Measurements from ENCODE around the gene FLACC1. TPM values are rescaled to one million over a fixed set of nuclear protein-coding genes. Genes with fewer than 3 reads are reported as not detected.

The FLACC1 gene
- total and polyA plus RNA-seq, 8 donors, result 1.5 to 5.1 (median 3.1) TPM

- Histone ChIP-seq H3K4me1 (no peaks in the 10 kb centered on the region), H3K27me3 (no peaks in the 10 kb centered on the region), H3K9me3 (no peaks in the 10 kb centered on the region), H3K27ac (no peak overlapping the region), H3K36me3 (peaks cover 0 to 15% of the 10 kb centered on the region in 2 donors), H3K4me3 (no peak overlapping the region)
- TF ChIP-seq, protein P1, sequence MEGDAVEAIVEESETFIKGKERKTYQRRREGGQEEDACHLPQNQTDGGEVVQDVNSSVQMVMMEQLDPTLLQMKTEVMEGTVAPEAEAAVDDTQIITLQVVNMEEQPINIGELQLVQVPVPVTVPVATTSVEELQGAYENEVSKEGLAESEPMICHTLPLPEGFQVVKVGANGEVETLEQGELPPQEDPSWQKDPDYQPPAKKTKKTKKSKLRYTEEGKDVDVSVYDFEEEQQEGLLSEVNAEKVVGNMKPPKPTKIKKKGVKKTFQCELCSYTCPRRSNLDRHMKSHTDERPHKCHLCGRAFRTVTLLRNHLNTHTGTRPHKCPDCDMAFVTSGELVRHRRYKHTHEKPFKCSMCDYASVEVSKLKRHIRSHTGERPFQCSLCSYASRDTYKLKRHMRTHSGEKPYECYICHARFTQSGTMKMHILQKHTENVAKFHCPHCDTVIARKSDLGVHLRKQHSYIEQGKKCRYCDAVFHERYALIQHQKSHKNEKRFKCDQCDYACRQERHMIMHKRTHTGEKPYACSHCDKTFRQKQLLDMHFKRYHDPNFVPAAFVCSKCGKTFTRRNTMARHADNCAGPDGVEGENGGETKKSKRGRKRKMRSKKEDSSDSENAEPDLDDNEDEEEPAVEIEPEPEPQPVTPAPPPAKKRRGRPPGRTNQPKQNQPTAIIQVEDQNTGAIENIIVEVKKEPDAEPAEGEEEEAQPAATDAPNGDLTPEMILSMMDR (IDR thresholded peaks at IDR 0.05), result no peak
- intact Hi-C loops (cut with DNase I), result no loop called here
- ATAC-seq (no peak), DNase-seq (no peak)
These were observed 4.1 kb upstream of the FLACC1 start for GRCh38 chr2:201361078-201361733.

DNA sequence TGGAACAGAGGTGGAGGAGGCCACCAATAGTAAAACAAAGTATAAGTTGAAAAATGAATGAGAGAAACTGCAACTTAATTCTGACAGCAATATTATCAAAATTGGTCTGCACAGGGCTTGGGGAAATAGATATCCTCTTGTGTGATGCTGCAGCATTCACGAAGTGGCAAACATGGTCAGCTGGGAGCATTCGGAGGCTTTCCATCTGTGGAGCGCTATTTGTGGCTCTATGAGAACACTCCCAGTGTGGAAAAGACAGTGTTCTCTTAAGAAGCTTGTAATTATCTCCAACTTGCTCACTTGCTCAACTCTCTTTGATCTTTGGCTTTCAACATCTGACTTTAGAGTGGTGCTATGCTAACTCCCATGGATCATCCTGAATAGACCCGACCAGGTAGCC lies 3.1 kb upstream of the FLACC1 start:
- Histone ChIP-seq H3K4me3 (no peak overlapping the region), H3K9me3 (no peaks in the 10 kb centered on the region), H3K4me1 (no peaks in the 10 kb centered on the region), H3K27ac (no peak overlapping the region), H3K27me3 (no peaks in the 10 kb centered on the region), H3K36me3 (peaks cover 0 to 15% of the 10 kb centered on the region in 2 donors)
- intact Hi-C loops (cut with DNase I), result no loop called here
- ATAC-seq, result no peak
- DNase-seq, result no peak
- TF ChIP-seq, protein P1 (IDR thresholded peaks at IDR 0.05), result no peak

- Histone ChIP-seq H3K9me3 (no peaks in the 10 kb centered on the region), H3K4me1 (no peaks in the 10 kb centered on the region), H3K4me3 (no peak overlapping the region), H3K27ac (no peak overlapping the region), H3K27me3 (no peaks in the 10 kb centered on the region), H3K36me3 (peaks cover 0 to 15% of the 10 kb centered on the region in 2 donors)
- DNase-seq (no peak), ATAC-seq (no peak)
- TF ChIP-seq, protein P1 (IDR thresholded peaks at IDR 0.05), result no peak
- intact Hi-C loops (cut with DNase I), result loop anchor here in 1 of 2 donors (2.0 kb wide), 1 partner anchor 122 kb away; no protein-coding TSS in a partner anchor
These were observed 1.5 kb upstream of the FLACC1 start for GRCh38 chr2:201358684-201359083.

GRCh38 chr2:201353116-201353515 lies 4.0 kb downstream of the FLACC1 start:
- Histone ChIP-seq H3K36me3 (peaks cover 0 to 4% of the 10 kb centered on the region in 2 donors), H3K27me3 (no peaks in the 10 kb centered on the region), H3K4me3 (no peak overlapping the region), H3K27ac (no peak overlapping the region), H3K4me1 (no peaks in the 10 kb centered on the region), H3K9me3 (no peaks in the 10 kb centered on the region)
- ATAC-seq, result no peak
- TF ChIP-seq, protein P1 (IDR thresholded peaks at IDR 0.05), result no peak
- no peak for DNase-seq
- intact Hi-C loops (cut with DNase I), result no loop called here

DNA sequence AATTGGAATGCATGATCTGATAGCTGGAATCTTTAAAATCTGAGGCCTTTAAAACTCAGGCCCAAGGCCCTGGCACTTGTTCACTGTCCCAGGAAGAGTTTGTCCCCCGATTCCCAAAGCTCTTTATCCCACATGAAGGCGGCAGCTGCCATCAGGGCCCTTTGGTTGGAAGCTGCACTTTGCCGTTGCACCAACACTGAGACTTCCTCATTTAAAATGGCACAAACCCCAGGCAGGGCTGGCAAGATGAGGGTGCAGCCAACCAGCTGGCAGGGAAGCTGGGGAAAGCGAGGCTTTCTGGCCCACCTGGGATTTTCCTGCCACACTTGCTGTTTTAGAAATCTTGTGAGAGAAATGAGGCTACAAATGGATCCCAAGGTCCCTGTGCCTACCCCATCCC lies 6.3 kb downstream of the FLACC1 start:
- TF ChIP-seq, protein P1 (IDR thresholded peaks at IDR 0.05), result no peak
- no peak overlapping the region for H3K27ac ChIP-seq
- H3K4me1 ChIP-seq, result no peaks in the 10 kb centered on the region
- no peaks in the 10 kb centered on the region for H3K27me3 ChIP-seq
- DNase-seq (no peak), ATAC-seq (no peak)
- intact Hi-C loops (cut with DNase I), result no loop called here
- H3K9me3 ChIP-seq, result no peaks in the 10 kb centered on the region
- H3K4me3 ChIP-seq, result no peak overlapping the region
- peaks cover 0 to 8% of the 10 kb centered on the region in 2 donors for H3K36me3 ChIP-seq
